PC-9 (cell line): ENCODE measurements around the gene IGDCC3. TPM values are rescaled to one million over a fixed set of nuclear protein-coding genes. Genes with fewer than 3 reads are reported as not detected.
A peak's percentile ranks its signal among the peaks of the same experiment; 100 is the strongest.

Experiments used
- BruUV-seq: library from RNA; stranded (reverse); fragments of 400-500 nt; replicated peaks from 2 replicates; lab custom pipeline; 2021; lab: Mats Ljungman, UMichigan
- CTCF ChIA-PET: fragments of 300-600 bp; sonication (Branson Sonifier 250); formaldehyde crosslinking; loops from one replicate; lab custom pipeline; 2022; ENCODE audit warnings: antibody characterized with exemption; lab: Charles Lee
- POLR2A ChIA-PET: fragments of 300-600 bp; sonication (Branson Sonifier 250); formaldehyde crosslinking; loops from one replicate; lab custom pipeline; 2022; ENCODE audit warnings: antibody characterized with exemption; ENCODE audit not compliant: unreplicated experiment; lab: Charles Lee
- DNase-seq, 2 experiments: peaks; one replicate each; pipeline versions ENCODE4 v3.0.0 to v3.0.0-alpha.2; 2015 to 2022; ENCODE audit warnings: mixed read lengths in 1 of 2
- H2AFZ ChIP-seq: fragments of 200-600 bp; sonication (generic); 2 replicates; pipeline ENCODE4 v1.8.1; 2017; ENCODE audit warnings: antibody characterized with exemption
- H3F3A ChIP-seq: fragments of 200-600 bp; sonication (generic); 2 replicates; pipeline ENCODE4 v1.8.1; 2017; ENCODE audit warnings: antibody characterized with exemption, mild to moderate bottlenecking, low read depth; ENCODE audit not compliant: insufficient read depth
- H3K27ac ChIP-seq: fragments of 200-600 bp; sonication (generic); 2 replicates; pipeline ENCODE4 v1.6.1; 2016; ENCODE audit warnings: mixed run types
- H3K27me3 ChIP-seq: fragments of 200-600 bp; sonication (generic); 2 replicates; pipeline ENCODE4 v1.6.1; 2016; ENCODE audit warnings: low read depth, mixed run types; ENCODE audit not compliant: insufficient read depth
- H3K36me3 ChIP-seq: fragments of 200-600 bp; sonication (generic); 2 replicates; pipeline ENCODE4 v1.6.1; 2016; ENCODE audit warnings: low read depth, mixed run types
- H3K4me1 ChIP-seq: fragments of 200-600 bp; sonication (generic); replicated peaks from 2 replicates; pipeline ENCODE4 v1.6.1; 2016; ENCODE audit warnings: mixed run types; ENCODE audit not compliant: insufficient read depth
- H3K4me2 ChIP-seq: fragments of 200-600 bp; sonication (generic); 2 replicates; pipeline ENCODE4 v1.6.1; 2017; ENCODE audit warnings: mixed run types
- H3K4me3 ChIP-seq: fragments of 200-600 bp; sonication (generic); 2 replicates; pipeline ENCODE4 v1.6.1; 2016; ENCODE audit warnings: mixed run types
- H3K79me2 ChIP-seq: fragments of 200-600 bp; sonication (generic); 2 replicates; pipeline ENCODE4 v1.6.1; 2017; ENCODE audit warnings: low read depth, mixed run types
- H3K9me2 ChIP-seq: fragments of 200-600 bp; sonication (generic); 2 replicates; pipeline ENCODE4 v1.8.1; 2017; ENCODE audit warnings: mild to moderate bottlenecking; ENCODE audit not compliant: insufficient read depth
- H3K9me3 ChIP-seq: fragments of 200-600 bp; sonication (generic); 2 replicates; pipeline ENCODE4 v1.8.1; 2016; ENCODE audit warnings: low read depth; ENCODE audit not compliant: insufficient read depth
- H4K20me1 ChIP-seq: fragments of 200-600 bp; sonication (generic); 2 replicates; pipeline ENCODE4 v1.8.1; 2017; ENCODE audit not compliant: insufficient read depth
- EZH2 ChIP-seq: fragments of 200-600 bp; sonication (generic); IDR thresholded peaks from 2 replicates; pipeline ENCODE4 v1.8.0; 2017; ENCODE audit warnings: antibody characterized with exemption, low read depth
- intact Hi-C: fragments of 100-400 bp; cut with micrococcal nuclease; formaldehyde crosslinking; loops from one replicate; pipeline ENCODE4 v1.10.0; 2022; ENCODE audit not compliant: unreplicated experiment
- total RNA-seq: library from RNA; stranded (reverse); gene quantifications from 2 replicates; pipeline ENCODE4 v1.2.3, GENCODE V29; 2021
- TF ChIP-seq, protein P1 (sequence below): fragments of 200-600 bp; sonication (generic); conservative IDR thresholded peaks from 2 replicates; pipeline ENCODE4 v1.6.1; 2017; ENCODE audit warnings: mixed run types, antibody characterized with exemption, mild to moderate bottlenecking, moderate library complexity

IGDCC3 gene
- total RNA-seq, 1 experiment from 2014 or later, result 0.22 TPM

DNA sequence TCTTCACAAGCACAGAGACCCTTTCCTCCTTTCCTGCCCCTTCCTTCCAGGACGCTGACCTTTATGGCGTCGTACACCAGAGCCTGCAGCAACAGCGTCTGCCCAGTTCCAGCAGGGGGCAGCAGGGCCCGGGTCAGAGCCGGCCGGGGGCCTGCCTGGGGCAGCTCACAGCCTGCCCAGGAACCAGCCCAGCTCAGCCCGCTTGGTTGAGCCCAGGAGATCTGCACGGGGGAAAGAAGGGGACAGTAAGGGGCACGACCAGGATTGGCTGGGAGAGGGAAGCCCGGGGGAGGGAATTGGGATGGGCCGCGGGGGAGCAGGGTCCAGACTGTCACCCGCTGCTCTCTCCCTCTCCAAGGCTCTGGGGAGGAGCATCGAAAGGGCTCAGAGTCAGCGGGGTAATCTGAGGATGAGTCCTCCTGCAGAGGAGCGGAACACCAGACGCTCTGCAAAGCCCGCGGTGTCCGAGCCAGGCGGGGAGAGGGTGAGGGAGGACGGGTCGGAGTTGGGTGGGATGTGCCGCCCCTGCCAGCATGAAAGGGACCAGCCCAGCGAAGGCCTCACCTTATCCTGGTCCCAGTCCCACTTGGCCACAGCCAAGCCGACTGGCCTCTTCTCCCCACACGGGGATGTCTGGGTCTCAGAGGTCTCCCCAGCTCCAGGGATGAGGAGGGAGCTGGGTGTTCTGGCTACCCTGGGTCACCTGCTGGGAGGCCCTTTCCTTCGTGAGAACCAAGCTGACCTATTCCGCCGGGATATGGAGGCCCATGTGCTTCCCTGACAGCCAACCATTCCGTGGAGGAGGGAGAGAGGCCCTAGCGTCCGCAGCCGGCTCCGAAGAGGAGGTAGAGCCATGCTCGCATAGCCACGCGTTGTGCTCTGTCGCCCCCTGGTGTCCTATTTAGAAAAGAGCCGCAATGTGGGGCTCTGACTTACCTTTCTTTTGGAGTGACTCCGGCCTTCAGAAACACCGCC is 7.4 kb upstream of the IGDCC3 start:
- DNase-seq, result peak; percentile 57 to 85
- peak overlapping the region; percentile 87 for H2AFZ ChIP-seq
- peak overlapping the region; percentile 46 for H3K4me3 ChIP-seq
- ChIA-PET POLR2A (interaction anchor here (0.6 to 1.0 kb wide), 2 partner anchors 81 to 251 kb away, joined by 3 read pairs; partner anchors contain the start of gene RNU5B-1), CTCF (interaction anchor here (0.5 to 1.6 kb wide), 6 partner anchors 16 to 639 kb away, joined by 3 to 20 read pairs (median 8); no protein-coding TSS in a partner anchor)
- H3K27ac ChIP-seq, result no peak overlapping the region
- no peaks in the 10 kb centered on the region for H3K9me2 ChIP-seq
- no peaks in the 10 kb centered on the region for H3F3A ChIP-seq
- peak overlapping the region; percentile 85 for H3K4me2 ChIP-seq
- peaks cover 18% of the 10 kb centered on the region for H3K27me3 ChIP-seq
- H4K20me1 ChIP-seq, result no peaks in the 10 kb centered on the region
- intact Hi-C loops, result loop anchor here (1.0 to 5.0 kb wide), 6 partner anchors 20 to 653 kb away; no protein-coding TSS in a partner anchor
- peaks cover 4% of the 10 kb centered on the region; the same call in 1 of the 2 replicates for H3K4me1 ChIP-seq
- no peaks in the 10 kb centered on the region for H3K9me3 ChIP-seq
- no TSS peak for BruUV-seq
- TF ChIP-seq EZH2, result no peak
- TF ChIP-seq, protein P1, sequence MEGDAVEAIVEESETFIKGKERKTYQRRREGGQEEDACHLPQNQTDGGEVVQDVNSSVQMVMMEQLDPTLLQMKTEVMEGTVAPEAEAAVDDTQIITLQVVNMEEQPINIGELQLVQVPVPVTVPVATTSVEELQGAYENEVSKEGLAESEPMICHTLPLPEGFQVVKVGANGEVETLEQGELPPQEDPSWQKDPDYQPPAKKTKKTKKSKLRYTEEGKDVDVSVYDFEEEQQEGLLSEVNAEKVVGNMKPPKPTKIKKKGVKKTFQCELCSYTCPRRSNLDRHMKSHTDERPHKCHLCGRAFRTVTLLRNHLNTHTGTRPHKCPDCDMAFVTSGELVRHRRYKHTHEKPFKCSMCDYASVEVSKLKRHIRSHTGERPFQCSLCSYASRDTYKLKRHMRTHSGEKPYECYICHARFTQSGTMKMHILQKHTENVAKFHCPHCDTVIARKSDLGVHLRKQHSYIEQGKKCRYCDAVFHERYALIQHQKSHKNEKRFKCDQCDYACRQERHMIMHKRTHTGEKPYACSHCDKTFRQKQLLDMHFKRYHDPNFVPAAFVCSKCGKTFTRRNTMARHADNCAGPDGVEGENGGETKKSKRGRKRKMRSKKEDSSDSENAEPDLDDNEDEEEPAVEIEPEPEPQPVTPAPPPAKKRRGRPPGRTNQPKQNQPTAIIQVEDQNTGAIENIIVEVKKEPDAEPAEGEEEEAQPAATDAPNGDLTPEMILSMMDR, result peak; percentile 80
- H3K36me3 ChIP-seq, result no peaks in the 10 kb centered on the region
- no peaks in the 10 kb centered on the region for H3K79me2 ChIP-seq

GRCh38 chr15:65384505-65384894 is 6.7 kb upstream of the IGDCC3 start:
- Histone ChIP-seq H3K4me2 (peak overlapping the region; percentile 85), H2AFZ (peak overlapping the region; percentile 87), H3K79me2 (no peaks in the 10 kb centered on the region), H3K36me3 (no peaks in the 10 kb centered on the region), H3K27me3 (peaks cover 13% of the 10 kb centered on the region; the same call in 1 of the 2 replicates), H4K20me1 (no peaks in the 10 kb centered on the region), H3F3A (no peaks in the 10 kb centered on the region), H3K4me1 (peaks cover 4% of the 10 kb centered on the region; the same call in 1 of the 2 replicates), H3K4me3 (peak overlapping the region; percentile 46; the same call in 1 of the 2 replicates), H3K27ac (no peak overlapping the region), H3K9me2 (no peaks in the 10 kb centered on the region), H3K9me3 (no peaks in the 10 kb centered on the region)
- ChIA-PET POLR2A (no interaction called here), CTCF (interaction anchor here (0.7 to 1.6 kb wide), 3 partner anchors 35 to 639 kb away, joined by 3 to 20 read pairs (median 6); no protein-coding TSS in a partner anchor)
- intact Hi-C loops, result loop anchor here (2.0 kb wide), 1 partner anchor 20 kb away; no protein-coding TSS in a partner anchor
- DNase-seq, result no peak
- no TSS peak for BruUV-seq
- TF ChIP-seq EZH2, result no peak
- TF ChIP-seq, protein P1, result no peak

DNA sequence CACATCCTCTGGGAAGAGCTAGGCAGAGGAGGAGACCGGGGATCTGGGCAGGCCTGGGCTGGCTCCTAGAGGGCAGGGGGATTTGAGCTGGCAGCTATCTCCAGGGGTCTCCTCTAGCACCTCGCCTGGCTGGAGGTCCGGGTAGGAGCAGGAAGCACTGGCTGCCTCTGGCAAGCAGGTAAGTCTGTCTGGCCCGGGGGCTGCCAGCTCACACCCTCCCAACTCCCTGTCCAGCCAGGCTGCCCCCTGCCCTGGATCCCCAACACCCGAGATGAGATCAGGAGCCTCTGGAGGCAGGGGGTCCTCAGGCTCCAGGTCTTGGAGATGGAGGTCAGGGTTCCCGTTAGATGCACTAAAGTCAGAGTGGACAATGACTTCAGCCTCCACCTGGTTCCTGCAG is 6.2 kb upstream of the IGDCC3 start:
- peaks cover 8% of the 10 kb centered on the region; the same call in 1 of the 2 replicates for H3K27me3 ChIP-seq
- H3K9me3 ChIP-seq, result no peaks in the 10 kb centered on the region
- intact Hi-C loops, result loop anchor here (2.0 kb wide), 1 partner anchor 19 kb away; no protein-coding TSS in a partner anchor
- no TSS peak for BruUV-seq
- H3K36me3 ChIP-seq, result no peaks in the 10 kb centered on the region
- no peaks in the 10 kb centered on the region for H4K20me1 ChIP-seq
- H3K4me1 ChIP-seq, result peaks cover 4% of the 10 kb centered on the region; the same call in 1 of the 2 replicates
- H3K27ac ChIP-seq, result no peak overlapping the region
- H2AFZ ChIP-seq, result no peak overlapping the region
- H3K4me2 ChIP-seq, result no peak overlapping the region
- H3K79me2 ChIP-seq, result no peaks in the 10 kb centered on the region
- H3F3A ChIP-seq, result no peaks in the 10 kb centered on the region
- TF ChIP-seq EZH2, result no peak
- TF ChIP-seq, protein P1, result no peak
- no peak overlapping the region for H3K4me3 ChIP-seq
- no peak for DNase-seq
- CTCF ChIA-PET, result interaction anchor here (0.8 kb wide), 1 partner anchor 142 kb away, joined by 3 read pairs; no protein-coding TSS in a partner anchor
- H3K9me2 ChIP-seq, result no peaks in the 10 kb centered on the region
- POLR2A ChIA-PET, result no interaction called here
